ENCODE results near the gene USP3. TPM values are rescaled to one million over a fixed set of nuclear protein-coding genes. Genes with fewer than 3 reads are reported as not detected.

Gene USP3
- total and polyA plus RNA-seq, 2 of the 13 experiments (the other 11 are each of a cell fraction or from before 2014, with no cell fraction given): 14.3 to 61.2 TPM

DNA sequence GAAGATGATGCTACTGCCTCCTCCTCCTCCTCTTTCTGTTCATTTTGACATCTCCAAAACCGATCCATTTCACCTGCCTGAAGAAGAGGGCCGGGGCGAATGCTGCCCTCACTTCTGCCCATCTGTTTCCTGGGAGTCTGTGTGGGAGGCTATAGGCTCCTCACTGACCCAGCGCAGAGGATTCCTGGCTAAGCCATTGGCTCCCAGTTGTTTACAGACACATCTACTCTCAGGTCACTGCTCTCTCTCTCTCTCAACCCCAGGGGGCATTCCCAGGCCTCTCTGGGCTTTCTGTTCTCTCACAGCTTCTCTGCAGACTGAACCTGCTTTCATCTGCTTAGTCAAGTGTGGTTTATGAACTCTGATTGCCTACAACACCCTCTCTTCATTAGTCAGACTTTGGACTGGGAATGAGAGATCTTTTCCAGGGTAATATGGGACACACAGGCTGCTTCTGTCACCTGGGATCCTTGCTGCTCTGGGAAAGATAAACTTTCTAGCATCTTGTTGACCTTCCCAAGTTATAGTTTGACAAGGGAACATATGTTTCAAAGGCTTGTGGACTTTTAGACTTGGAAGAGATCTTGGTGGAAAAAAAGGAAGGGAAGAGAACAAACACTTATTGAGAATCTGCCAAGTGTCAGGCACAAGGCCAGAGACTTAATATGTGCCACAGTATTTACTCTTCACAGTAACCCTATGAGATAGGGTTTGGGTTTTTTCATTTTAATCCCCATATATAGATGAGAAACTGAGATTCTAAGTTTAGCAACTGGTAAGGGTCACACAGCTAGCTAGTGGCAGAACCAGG is 30.2 kb upstream of the USP3 start (continued):
- TF ChIP-seq DRAP1 (CRISPR knock-in tag; IDR thresholded peaks at IDR 0.05) (peak; percentile 77), HMGXB3 (CRISPR knock-in tag; IDR thresholded peaks at IDR 0.05; ENCODE audit: borderline replicate concordance) (peak; percentile 70; the same call in 1 of the 2 replicates), ZBTB4 (CRISPR knock-in tag; IDR thresholded peaks at IDR 0.05; ENCODE audit: borderline replicate concordance) (no peak), ZNF724P (CRISPR knock-in tag; IDR thresholded peaks at IDR 0.05; ENCODE audit: borderline replicate concordance) (no peak), HNF1A (IDR thresholded peaks at IDR 0.05; ENCODE audit: low read depth) (peak; percentile 91), HNF1A (CRISPR knock-in tag; IDR thresholded peaks at IDR 0.05; ENCODE audit: borderline replicate concordance) (peak; percentile 94), ZNF773 (CRISPR knock-in tag; IDR thresholded peaks at IDR 0.05; ENCODE audit: borderline replicate concordance) (no peak), NFE2L2 (IDR thresholded peaks at IDR 0.05; ENCODE audit: low read length) (no peak), ZBTB20 (CRISPR knock-in tag; IDR thresholded peaks at IDR 0.05; ENCODE audit: borderline replicate concordance, low read depth) (peak; percentile 94; the same call in 1 of the 2 replicates)
- TF ChIP-seq, protein P1, sequence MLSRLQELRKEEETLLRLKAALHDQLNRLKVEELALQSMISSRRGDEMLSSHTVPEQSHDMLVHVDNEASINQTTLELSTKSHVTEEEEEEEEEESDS (CRISPR knock-in tag; IDR thresholded peaks at IDR 0.05; ENCODE audit: borderline replicate concordance): peak; percentile 27; the same call in 1 of the 2 replicates
- TF ChIP-seq, protein P2, sequence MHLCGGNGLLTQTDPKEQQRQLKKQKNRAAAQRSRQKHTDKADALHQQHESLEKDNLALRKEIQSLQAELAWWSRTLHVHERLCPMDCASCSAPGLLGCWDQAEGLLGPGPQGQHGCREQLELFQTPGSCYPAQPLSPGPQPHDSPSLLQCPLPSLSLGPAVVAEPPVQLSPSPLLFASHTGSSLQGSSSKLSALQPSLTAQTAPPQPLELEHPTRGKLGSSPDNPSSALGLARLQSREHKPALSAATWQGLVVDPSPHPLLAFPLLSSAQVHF (CRISPR knock-in tag; IDR thresholded peaks at IDR 0.05): no peak
- TF ChIP-seq, protein P3, sequence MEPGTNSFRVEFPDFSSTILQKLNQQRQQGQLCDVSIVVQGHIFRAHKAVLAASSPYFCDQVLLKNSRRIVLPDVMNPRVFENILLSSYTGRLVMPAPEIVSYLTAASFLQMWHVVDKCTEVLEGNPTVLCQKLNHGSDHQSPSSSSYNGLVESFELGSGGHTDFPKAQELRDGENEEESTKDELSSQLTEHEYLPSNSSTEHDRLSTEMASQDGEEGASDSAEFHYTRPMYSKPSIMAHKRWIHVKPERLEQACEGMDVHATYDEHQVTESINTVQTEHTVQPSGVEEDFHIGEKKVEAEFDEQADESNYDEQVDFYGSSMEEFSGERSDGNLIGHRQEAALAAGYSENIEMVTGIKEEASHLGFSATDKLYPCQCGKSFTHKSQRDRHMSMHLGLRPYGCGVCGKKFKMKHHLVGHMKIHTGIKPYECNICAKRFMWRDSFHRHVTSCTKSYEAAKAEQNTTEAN (CRISPR knock-in tag; conservative IDR thresholded peaks at IDR 0.05): peak; percentile 82; the same call in 1 of the 2 replicates

Data from HepG2 (cell line).